ENCODE data around the gene CNTRL.
"Not testable (repeated sequence)": the region's sequence is repeated elsewhere in the genome, so short reads cannot be mapped to it uniquely, and the experiment has no call there.

The CNTRL gene

GRCh38 chr9:121133104-121133816 is 58.5 kb downstream of the CNTRL start:
- DNase-seq (ENCODE audit: low spot score): no peak

GRCh38 chr9:121135642-121136041 is 60.9 kb downstream of the CNTRL start:
- DNase-seq (ENCODE audit: low spot score): no peak

GRCh38 chr9:121138561-121138960 is 63.8 kb downstream of the CNTRL start:
- DNase-seq (ENCODE audit: low spot score): no peak

- no peak for DNase-seq (ENCODE audit: low spot score)
Measured at GRCh38 chr9:121138973-121139372, 64.2 kb downstream of the CNTRL start.

- DNase-seq (ENCODE audit: low spot score): no peak
Measured at GRCh38 chr9:121140162-121140561, 65.4 kb downstream of the CNTRL start.

- no peak for DNase-seq (ENCODE audit: low spot score)
Measured at GRCh38 chr9:121141306-121141705, 66.6 kb downstream of the CNTRL start.

- no peak for DNase-seq (ENCODE audit: low spot score)
Measured at GRCh38 chr9:121141706-121142105, 67.0 kb downstream of the CNTRL start.

- no peak for DNase-seq (ENCODE audit: low spot score)
Measured at GRCh38 chr9:121143771-121144170, 69.0 kb downstream of the CNTRL start.

GRCh38 chr9:121144482-121144881 is 69.7 kb downstream of the CNTRL start:
- DNase-seq (ENCODE audit: low spot score): no peak

GRCh38 chr9:121150188-121150587 is 75.4 kb downstream of the CNTRL start:
- no peak for DNase-seq (ENCODE audit: low spot score)

GRCh38 chr9:121153642-121154041 is 78.9 kb downstream of the CNTRL start:
- no peak for DNase-seq (ENCODE audit: low spot score)

GRCh38 chr9:121154782-121155181 is 80.0 kb downstream of the CNTRL start:
- no peak for DNase-seq (ENCODE audit: low spot score)

- DNase-seq (ENCODE audit: low spot score): peak; percentile 49
Measured at GRCh38 chr9:121156263-121156731, 81.5 kb downstream of the CNTRL start.

GRCh38 chr9:121157939-121158338 is 83.2 kb downstream of the CNTRL start:
- DNase-seq (ENCODE audit: low spot score): no peak

- no peak for DNase-seq (ENCODE audit: low spot score)
Measured at GRCh38 chr9:121160025-121160424, 85.3 kb downstream of the CNTRL start.

GRCh38 chr9:121168052-121168451 is 93.3 kb downstream of the CNTRL start:
- DNase-seq (ENCODE audit: low spot score): no peak

- DNase-seq (ENCODE audit: low spot score): peak; percentile 10
Measured at GRCh38 chr9:121169094-121169601, 94.4 kb downstream of the CNTRL start.

- no peak for DNase-seq (ENCODE audit: low spot score)
Measured at GRCh38 chr9:121171236-121171635, 96.5 kb downstream of the CNTRL start.

GRCh38 chr9:121172726-121173487 is 98.2 kb downstream of the CNTRL start:
- no peak for DNase-seq (ENCODE audit: low spot score)

- DNase-seq (ENCODE audit: low spot score): no peak
Measured at GRCh38 chr9:121173501-121173900, 98.7 kb downstream of the CNTRL start.

GRCh38 chr9:121178676-121179372 is 104.1 kb downstream of the CNTRL start:
- no peak for DNase-seq (ENCODE audit: low spot score)

- not testable (repeated sequence) for DNase-seq (ENCODE audit: low spot score)
Measured at GRCh38 chr9:121179373-121179721, 104.6 kb downstream of the CNTRL start.
